H1 (cell line): ENCODE results near the gene AKAP9.

Source experiments
- CTCF ChIP-seq, 3 experiments: IDR thresholded peaks; 1 replicate in 2 of 3; 2 replicates in 1 of 3; pipeline versions ENCODE4 v1.5.1 to v1.6.1; 2011; ENCODE audit warnings: low read length in 3 of 3, mild to moderate bottlenecking in 3 of 3, inconsistent platforms in 2 of 3, low read depth in 1 of 3, moderate library complexity in 1 of 3; ENCODE audit not compliant: insufficient read depth in 1 of 3; ENCODE audit errors: control extremely low read depth in 1 of 3
- EP300 ChIP-seq, 2 experiments: IDR thresholded peaks; 1 replicate in 1 of 2; 2 replicates in 1 of 2; pipeline ENCODE4 v1.6.1; 2011 to 2012; ENCODE audit warnings: low read depth in 2 of 2, low read length in 2 of 2, mild to moderate bottlenecking in 2 of 2, borderline replicate concordance in 1 of 2, inconsistent platforms in 1 of 2, moderate library complexity in 1 of 2
- MAX ChIP-seq: IDR thresholded peaks from 2 replicates; pipeline ENCODE4 v1.6.1; 2012; ENCODE audit warnings: inconsistent platforms
- POLR2A ChIP-seq, 2 experiments: IDR thresholded peaks; 1 replicate in 1 of 2; 2 replicates in 1 of 2; pipeline ENCODE4 v1.6.1; 2011; ENCODE audit warnings: low read depth in 2 of 2, low read length in 2 of 2, mild to moderate bottlenecking in 2 of 2; ENCODE audit errors: control extremely low read depth in 1 of 2
- POLR2AphosphoS5 ChIP-seq: IDR thresholded peaks from 2 replicates; pipeline ENCODE4 v1.6.1; 2011; ENCODE audit warnings: low read depth, low read length
- RBBP5 ChIP-seq: IDR thresholded peaks from 2 replicates; pipeline ENCODE4 v1.7.1; 2012; ENCODE audit warnings: low read depth, mild to moderate bottlenecking, inconsistent platforms, low read length, moderate library complexity, borderline replicate concordance
- SP4 ChIP-seq: IDR thresholded peaks from 2 replicates; pipeline ENCODE4 v1.6.1; 2012; ENCODE audit warnings: low read length, inconsistent platforms
- SUZ12 ChIP-seq: fragments of 200-600 bp; sonication (generic); IDR thresholded peaks from 2 replicates; pipeline ENCODE4 v1.6.1; 2012; ENCODE audit warnings: mild to moderate bottlenecking, inconsistent platforms, low read length, moderate library complexity, mixed read lengths
- TBP ChIP-seq: IDR thresholded peaks from 2 replicates; pipeline ENCODE4 v1.6.1; 2011; ENCODE audit warnings: low read depth, low read length, improper control_type of control experiment

GRCh38 chr7:91946549-91946948 is 5.9 kb downstream of the AKAP9 start:
- TF ChIP-seq CTCF (IDR thresholded peaks at IDR 0.05; ENCODE audit: control extremely low read depth in 1 of 3, insufficient read depth in 1 of 3, low read depth in 1 of 3, low read length in 3 of 3) (no peak), POLR2A (IDR thresholded peaks at IDR 0.05; ENCODE audit: control extremely low read depth in 1 of 2, low read depth in 2 of 2, low read length in 2 of 2) (no peak), SUZ12 (no peak), RBBP5 (no peak), TBP (no peak), MAX (no peak), EP300 (IDR thresholded peaks at IDR 0.05; ENCODE audit: borderline replicate concordance in 1 of 2, low read depth in 2 of 2, low read length in 2 of 2) (no peak), POLR2AphosphoS5 (no peak), SP4 (no peak)
